ENCODE measurements around the gene SHBG. TPM values are rescaled to one million over a fixed set of nuclear protein-coding genes. Genes with fewer than 3 reads are reported as not detected.

SHBG gene
- total and polyA plus RNA-seq, 10 of the 15 experiments (the other 5 are each of a cell fraction or from before 2014, with no cell fraction given): not detected

DNA sequence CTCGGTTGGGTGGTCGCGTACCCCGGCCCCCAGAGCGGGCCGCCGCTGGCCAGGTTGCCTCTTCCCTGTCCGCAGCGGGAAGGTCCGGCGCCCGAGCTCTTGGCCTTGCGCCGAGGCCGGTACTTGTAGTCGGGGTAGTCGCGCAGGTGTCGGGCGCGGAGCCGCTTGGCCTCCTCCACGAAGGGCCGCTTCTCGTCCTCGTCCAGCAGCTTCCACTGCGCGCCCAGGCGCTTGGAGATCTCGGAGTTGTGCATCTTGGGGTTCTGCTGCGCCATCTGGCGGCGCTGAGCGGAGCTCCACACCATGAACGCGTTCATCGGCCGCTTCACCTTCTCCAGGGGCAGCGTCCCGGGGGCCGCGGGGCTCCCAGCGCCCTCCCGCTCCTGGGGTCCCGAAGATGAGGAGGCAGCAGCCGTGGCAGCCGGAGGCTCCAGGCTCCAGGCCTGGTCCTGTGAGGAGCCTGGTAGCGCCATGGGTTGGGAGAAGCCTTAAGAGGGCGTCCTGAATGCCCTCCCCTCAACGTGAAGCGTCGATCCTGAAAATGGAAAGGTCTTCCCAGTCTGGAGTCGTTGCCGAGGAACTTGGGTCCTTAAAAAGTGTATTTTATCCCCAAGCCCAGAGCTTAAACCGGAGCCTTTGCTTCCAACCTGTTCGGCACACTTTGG is 40.6 kb upstream of the SHBG start:
- intact Hi-C loops (cut with micrococcal nuclease; ENCODE audit: unreplicated experiment): no loop called here
- no peaks in the 10 kb centered on the region for H4K20me1 ChIP-seq (ENCODE audit: control insufficient read depth, insufficient read depth)
- in situ Hi-C loops (cut with MboI): no loop called here
- no peaks in the 10 kb centered on the region for H3K9me3 ChIP-seq (replicated peaks; ENCODE audit: control insufficient read depth, insufficient read depth, low read length)
- FAIRE-seq: no peak
- no peak overlapping the region for H3K27ac ChIP-seq (ENCODE audit: control insufficient read depth, insufficient read depth)
- no peak for DNase-seq (ENCODE audit: low read depth, low spot score)
- CTCF ChIA-PET: interaction anchor here (0.7 to 2.6 kb wide), 14 partner anchors 8 to 233 kb away, joined by 3 to 14 read pairs (median 5); partner anchors contain the start of genes SENP3, TMEM95, TP53 and WRAP53
- no peak overlapping the region for H3K4me2 ChIP-seq (ENCODE audit: control insufficient read depth, insufficient read depth)
- H3K4me1 ChIP-seq (ENCODE audit: control insufficient read depth, insufficient read depth, low read length): peaks cover 3% of the 10 kb centered on the region; the same call in 1 of the 2 replicates
- no TSS peak for BruUV-seq (replicated peaks)
- H3K79me2 ChIP-seq (ENCODE audit: control insufficient read depth, insufficient read depth, low read length): peaks cover 10% of the 10 kb centered on the region
- RAD21 ChIA-PET (ENCODE audit: unreplicated experiment): interaction anchor here (0.6 to 1.4 kb wide), 7 partner anchors 10 to 99 kb away, joined by 3 to 5 read pairs (median 3); partner anchors contain the start of genes CD68, SAT2 and WRAP53
- no peak for TF ChIP-seq LARP7 (IDR thresholded peaks at IDR 0.05)
- TF ChIP-seq MTA3 (IDR thresholded peaks at IDR 0.05; ENCODE audit: borderline replicate concordance, low read length): no peak
- TF ChIP-seq NBN (IDR thresholded peaks at IDR 0.05): no peak
- TF ChIP-seq RAD21 (IDR thresholded peaks at IDR 0.05; ENCODE audit: insufficient read depth, low read depth, low read length): peak; percentile 42
- peak; percentile 66; the same call in 1 of the 2 replicates for TF ChIP-seq SMC3 (IDR thresholded peaks at IDR 0.05; ENCODE audit: borderline replicate concordance, low read length)
- TF ChIP-seq, protein P1, sequence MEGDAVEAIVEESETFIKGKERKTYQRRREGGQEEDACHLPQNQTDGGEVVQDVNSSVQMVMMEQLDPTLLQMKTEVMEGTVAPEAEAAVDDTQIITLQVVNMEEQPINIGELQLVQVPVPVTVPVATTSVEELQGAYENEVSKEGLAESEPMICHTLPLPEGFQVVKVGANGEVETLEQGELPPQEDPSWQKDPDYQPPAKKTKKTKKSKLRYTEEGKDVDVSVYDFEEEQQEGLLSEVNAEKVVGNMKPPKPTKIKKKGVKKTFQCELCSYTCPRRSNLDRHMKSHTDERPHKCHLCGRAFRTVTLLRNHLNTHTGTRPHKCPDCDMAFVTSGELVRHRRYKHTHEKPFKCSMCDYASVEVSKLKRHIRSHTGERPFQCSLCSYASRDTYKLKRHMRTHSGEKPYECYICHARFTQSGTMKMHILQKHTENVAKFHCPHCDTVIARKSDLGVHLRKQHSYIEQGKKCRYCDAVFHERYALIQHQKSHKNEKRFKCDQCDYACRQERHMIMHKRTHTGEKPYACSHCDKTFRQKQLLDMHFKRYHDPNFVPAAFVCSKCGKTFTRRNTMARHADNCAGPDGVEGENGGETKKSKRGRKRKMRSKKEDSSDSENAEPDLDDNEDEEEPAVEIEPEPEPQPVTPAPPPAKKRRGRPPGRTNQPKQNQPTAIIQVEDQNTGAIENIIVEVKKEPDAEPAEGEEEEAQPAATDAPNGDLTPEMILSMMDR (IDR thresholded peaks at IDR 0.05 in 2 of 3, conservative IDR thresholded peaks at IDR 0.05 in 1 of 3; ENCODE audit: control insufficient read depth in 2 of 3, extremely low read depth in 1 of 3, insufficient read depth in 1 of 3, low read depth in 3 of 3, low read length in 3 of 3): peak; percentile 55 to 72 (median 65); a peak in 5 of 6 replicates
- no peak overlapping the region for H3K9ac ChIP-seq (ENCODE audit: control insufficient read depth, insufficient read depth, low read length)
- H3K27me3 ChIP-seq (replicated peaks in 1 of 2; ENCODE audit: control insufficient read depth in 2 of 2, insufficient read depth in 2 of 2, low read length in 1 of 2): no peaks in the 10 kb centered on the region
- POLR2A ChIA-PET: interaction anchor here (0.7 kb wide), 1 partner anchor 26 kb away, joined by 3 read pairs; no protein-coding TSS in a partner anchor
- H3K4me3 ChIP-seq: no peak overlapping the region
- 65% methylated on average over 41 of the region's 56 CpGs for WGBS (ENCODE audit: insufficient coverage, insufficient replicate concordance, low lambda C conversion rate, missing lambda C conversion rate)
- SMC1A ChIA-PET (ENCODE audit: uncharacterized antibody, unreplicated experiment): interaction anchor here (0.7 to 1.6 kb wide), 6 partner anchors 10 to 233 kb away, joined by 3 to 8 read pairs (median 3); partner anchors contain the start of genes CD68, SAT2, TP53 and WRAP53
- H2AFZ ChIP-seq (ENCODE audit: control insufficient read depth, low read depth, low read length): no peak overlapping the region
- peaks cover 13 to 19% of the 10 kb centered on the region in 2 experiments for H3K36me3 ChIP-seq (ENCODE audit: control insufficient read depth in 2 of 2, insufficient read depth in 2 of 2, low read length in 1 of 2)
- peak; percentile 86 for ATAC-seq
